GM12878 (cell line): ENCODE measurements around the gene CCSER1. TPM values are rescaled to one million over a fixed set of nuclear protein-coding genes. Genes with fewer than 3 reads are reported as not detected.

Experiments
- ATAC-seq: fragments of 200-7000 bp; cut with Tn5 transposase; 3 replicates; pipeline ENCODE4 v1.9.1; 2020; ENCODE audit warnings: mild to moderate bottlenecking, moderate library complexity
- BruUV-seq: library from RNA; stranded (reverse); fragments of 400-500 nt; replicated peaks from 2 replicates; lab custom pipeline; 2021; lab: Mats Ljungman, UMichigan
- CTCF ChIA-PET: fragments of 300-600 bp; sonication (Branson Sonifier 250); formaldehyde crosslinking; extraction: SDS; loops from one replicate; lab custom pipeline; 2021; ENCODE audit warnings: inconsistent platforms; lab: Yijun Ruan, JAX
- POLR2A ChIA-PET: fragments of 350-600 bp; formaldehyde crosslinking; extraction: SDS; loops from one replicate; lab custom pipeline; 2021; ENCODE audit warnings: inconsistent platforms; lab: Charles Lee
- RAD21 ChIA-PET: fragments of 300-600 bp; sonication (Branson Sonifier 250); formaldehyde crosslinking; loops from one replicate; lab custom pipeline; 2023; ENCODE audit warnings: antibody characterized with exemption; ENCODE audit not compliant: unreplicated experiment; lab: Charles Lee
- SMC1A ChIA-PET: fragments of 300-600 bp; sonication (Branson Sonifier 250); formaldehyde crosslinking; loops from one replicate; lab custom pipeline; 2023; ENCODE audit not compliant: unreplicated experiment, uncharacterized antibody; lab: Charles Lee
- DNase-seq: peaks from one replicate; pipeline ENCODE4 v3.0.0-alpha.2; 2011; ENCODE audit warnings: low read depth, low spot score
- FAIRE-seq: peaks from 3 replicates; lab custom pipeline; 2011; peaks lifted over from hg19 to GRCh38; lab: Jason Lieb, UNC
- H2AFZ ChIP-seq: 2 replicates; pipeline ENCODE4 v1.6.0; 2011; ENCODE audit warnings: low read depth, low read length, control low read depth; ENCODE audit not compliant: control insufficient read depth
- H3K27ac ChIP-seq: 2 replicates; pipeline ENCODE4 v1.5.1; 2011; ENCODE audit warnings: control low read depth; ENCODE audit not compliant: control insufficient read depth, insufficient read depth
- H3K27me3 ChIP-seq, 2 experiments: replicated peaks in 1 of 2; 2 replicates each; pipeline versions ENCODE4 v1.6.0 to v1.6.1; 2011; ENCODE audit warnings: low read length in 1 of 2; ENCODE audit not compliant: control insufficient read depth in 2 of 2, insufficient read depth in 2 of 2
- H3K36me3 ChIP-seq, 2 experiments: 2 replicates each; pipeline ENCODE4 v1.5.1; 2011; ENCODE audit warnings: low read length in 1 of 2; ENCODE audit not compliant: control insufficient read depth in 2 of 2, insufficient read depth in 2 of 2
- H3K4me1 ChIP-seq: 2 replicates; pipeline ENCODE4 v1.6.1; 2011; ENCODE audit warnings: mild to moderate bottlenecking, low read length, moderate library complexity, mixed read lengths; ENCODE audit not compliant: control insufficient read depth, insufficient read depth
- H3K4me2 ChIP-seq: 2 replicates; pipeline ENCODE4 v1.6.0; 2011; ENCODE audit warnings: control low read depth; ENCODE audit not compliant: control insufficient read depth, insufficient read depth
- H3K4me3 ChIP-seq: fragments of 200-600 bp; sonication (generic); 2 replicates; pipeline ENCODE4 v1.5.1; 2016
- H3K79me2 ChIP-seq: 2 replicates; pipeline ENCODE4 v1.6.0; 2011; ENCODE audit warnings: low read length; ENCODE audit not compliant: control insufficient read depth, insufficient read depth
- H3K9ac ChIP-seq: 2 replicates; pipeline ENCODE4 v1.8.0; 2011; ENCODE audit warnings: low read length, control low read depth, mixed read lengths; ENCODE audit not compliant: control insufficient read depth, insufficient read depth
- H3K9me3 ChIP-seq: replicated peaks from 3 replicates; pipeline ENCODE4 v1.5.1; 2011; ENCODE audit warnings: mild to moderate bottlenecking, low read length; ENCODE audit not compliant: control insufficient read depth, insufficient read depth
- H4K20me1 ChIP-seq: 2 replicates; pipeline ENCODE4 v1.6.0; 2011; ENCODE audit not compliant: control insufficient read depth, insufficient read depth
- FOXK2 ChIP-seq: fragments of 450-650 bp; IDR thresholded peaks from 2 replicates; pipeline ENCODE4 v1.6.1; 2017; ENCODE audit warnings: mild to moderate bottlenecking, moderate library complexity
- IKZF2 ChIP-seq, 2 experiments: fragments of 450-650 bp; IDR thresholded peaks; 2 replicates each; pipeline ENCODE4 v1.6.1; 2017; ENCODE audit warnings: mild to moderate bottlenecking in 2 of 2, moderate library complexity in 2 of 2
- JUNB ChIP-seq: IDR thresholded peaks from 2 replicates; pipeline ENCODE4 v1.6.1; 2016; ENCODE audit warnings: antibody characterized with exemption, mild to moderate bottlenecking
- LARP7 ChIP-seq: fragments of 450-650 bp; IDR thresholded peaks from 2 replicates; pipeline ENCODE4 v1.6.1; 2017; ENCODE audit warnings: mild to moderate bottlenecking
- MEF2A ChIP-seq: IDR thresholded peaks from 2 replicates; pipeline ENCODE4 v1.6.1; 2011; ENCODE audit warnings: low read depth, mild to moderate bottlenecking, low read length, moderate library complexity; ENCODE audit not compliant: insufficient read depth
- PAX8 ChIP-seq: fragments of 450-650 bp; IDR thresholded peaks from 2 replicates; pipeline ENCODE4 v1.6.1; 2017; ENCODE audit warnings: mild to moderate bottlenecking, moderate library complexity
- PML ChIP-seq: IDR thresholded peaks from 2 replicates; pipeline ENCODE4 v1.6.1; 2012; ENCODE audit warnings: low read length, inconsistent platforms
- SMC3 ChIP-seq: IDR thresholded peaks from 2 replicates; pipeline ENCODE4 v1.6.1; 2011; ENCODE audit warnings: low read length, improper control_type of control experiment, borderline replicate concordance
- WGBS: methylation state at CpG from one replicate; pipeline ENCODE4 v1.1.6; 2016; ENCODE audit warnings: low lambda C conversion rate; ENCODE audit not compliant: insufficient replicate concordance, insufficient coverage; ENCODE audit errors: missing lambda C conversion rate; 5-methylcytosine and 5-hydroxymethylcytosine counted together
- in situ Hi-C: fragments of 300-500 bp; cut with MboI; formaldehyde crosslinking; loops from 9 replicates; pipeline ENCODE4 v1.14.3; 2018; ENCODE audit warnings: mixed read lengths
- intact Hi-C: fragments of 100-400 bp; cut with micrococcal nuclease; formaldehyde crosslinking; loops from one replicate; pipeline ENCODE4 v1.14.2; 2022; ENCODE audit not compliant: unreplicated experiment
- polyA plus RNA-seq, 11 experiments: library from polyadenylated mRNA; depleted of rRNA in 4 of 11; unstranded in 6 of 11; stranded (reverse) in 5 of 11; fragments of >200 nt; fragmentation: Nextera tagmentation in 4 of 11; fragmentation: Illumina TruSeq in 1 of 11; extraction: Ambion mirVana in 4 of 11; extraction: Trizol in 1 of 11; gene quantifications; 1 replicate in 1 of 11; 2 replicates in 10 of 11; pipeline versions ENCODE4 v1.2.1 to v1.2.3, GENCODE V29; 2011 to 2016; ENCODE audit warnings: inconsistent platforms in 2 of 11, missing spikeins in 2 of 11, low read depth in 1 of 11
- total RNA-seq, 4 experiments: library from RNA; depleted of rRNA in 3 of 4; stranded (reverse); fragments of >200 nt in 3 of 4; fragmentation: Illumina TruSeq in 1 of 4; extraction: Trizol in 1 of 4; gene quantifications; 2 replicates each; pipeline versions ENCODE4 v1.2.1 to v1.2.3, GENCODE V29; 2013 to 2021
- TF ChIP-seq, protein P1 (sequence below): IDR thresholded peaks from 2 replicates; pipeline ENCODE4 v1.6.1; 2011; ENCODE audit warnings: mild to moderate bottlenecking, low read depth, low read length, moderate library complexity; ENCODE audit not compliant: insufficient replicate concordance
- TF ChIP-seq, protein P2 (sequence below): IDR thresholded peaks from 2 replicates; pipeline ENCODE4 v1.6.1; 2012; ENCODE audit warnings: low read depth, low read length, improper control_type of control experiment

Gene CCSER1
- total and polyA plus RNA-seq, 10 of the 15 experiments (the other 5 are each of a cell fraction or from before 2014, with no cell fraction given), result 0.22 to 2.7 (median 1.0) TPM

DNA sequence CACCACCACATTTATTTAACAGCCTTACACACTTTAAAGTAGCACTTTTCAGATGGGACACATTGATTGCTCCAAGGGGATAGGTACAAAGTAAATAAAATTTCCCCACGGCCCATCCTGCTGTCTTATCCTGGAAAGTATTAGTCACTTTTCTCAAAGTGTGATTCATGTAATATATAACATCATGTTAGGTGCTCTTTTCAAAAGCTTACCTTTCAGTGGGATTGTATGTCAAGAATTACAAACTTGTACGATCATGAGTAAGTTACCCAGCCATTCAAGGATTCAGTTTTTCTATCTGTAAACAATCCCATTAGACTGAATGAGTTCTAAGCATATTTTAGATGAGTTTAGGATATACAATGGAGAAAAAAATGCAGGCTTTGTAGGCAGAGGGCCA is 1300.0 kb downstream of the CCSER1 start:
- ChIA-PET SMC1A (interaction anchor here (0.6 kb wide), 1 partner anchor 225 kb away, joined by 3 read pairs; no protein-coding TSS in a partner anchor), CTCF (interaction anchor here (1.0 kb wide), 1 partner anchor 17 kb away, joined by 4 read pairs; no protein-coding TSS in a partner anchor), RAD21 (no interaction called here), POLR2A (no interaction called here)
- Histone ChIP-seq H3K36me3 (no peaks in the 10 kb centered on the region), H3K9ac (no peak overlapping the region), H4K20me1 (no peaks in the 10 kb centered on the region), H3K27me3 (no peaks in the 10 kb centered on the region), H3K4me3 (no peak overlapping the region), H3K9me3 (no peaks in the 10 kb centered on the region), H2AFZ (no peak overlapping the region), H3K4me2 (no peak overlapping the region), H3K79me2 (no peaks in the 10 kb centered on the region), H3K4me1 (no peaks in the 10 kb centered on the region), H3K27ac (no peak overlapping the region)
- no TSS peak for BruUV-seq
- 15% methylated on average over 2 of the region's 2 CpGs for WGBS
- in situ Hi-C loops, result no loop called here
- intact Hi-C loops, result no loop called here
- no peak for ATAC-seq
- DNase-seq, result no peak
- FAIRE-seq, result no peak
- no peak for TF ChIP-seq PML
- TF ChIP-seq MEF2A, result no peak
- no peak for TF ChIP-seq SMC3
- TF ChIP-seq, protein P1, sequence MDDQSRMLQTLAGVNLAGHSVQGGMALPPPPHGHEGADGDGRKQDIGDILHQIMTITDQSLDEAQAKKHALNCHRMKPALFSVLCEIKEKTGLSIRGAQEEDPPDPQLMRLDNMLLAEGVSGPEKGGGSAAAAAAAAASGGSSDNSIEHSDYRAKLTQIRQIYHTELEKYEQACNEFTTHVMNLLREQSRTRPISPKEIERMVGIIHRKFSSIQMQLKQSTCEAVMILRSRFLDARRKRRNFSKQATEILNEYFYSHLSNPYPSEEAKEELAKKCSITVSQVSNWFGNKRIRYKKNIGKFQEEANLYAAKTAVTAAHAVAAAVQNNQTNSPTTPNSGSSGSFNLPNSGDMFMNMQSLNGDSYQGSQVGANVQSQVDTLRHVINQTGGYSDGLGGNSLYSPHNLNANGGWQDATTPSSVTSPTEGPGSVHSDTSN, result no peak
- TF ChIP-seq, protein P2, sequence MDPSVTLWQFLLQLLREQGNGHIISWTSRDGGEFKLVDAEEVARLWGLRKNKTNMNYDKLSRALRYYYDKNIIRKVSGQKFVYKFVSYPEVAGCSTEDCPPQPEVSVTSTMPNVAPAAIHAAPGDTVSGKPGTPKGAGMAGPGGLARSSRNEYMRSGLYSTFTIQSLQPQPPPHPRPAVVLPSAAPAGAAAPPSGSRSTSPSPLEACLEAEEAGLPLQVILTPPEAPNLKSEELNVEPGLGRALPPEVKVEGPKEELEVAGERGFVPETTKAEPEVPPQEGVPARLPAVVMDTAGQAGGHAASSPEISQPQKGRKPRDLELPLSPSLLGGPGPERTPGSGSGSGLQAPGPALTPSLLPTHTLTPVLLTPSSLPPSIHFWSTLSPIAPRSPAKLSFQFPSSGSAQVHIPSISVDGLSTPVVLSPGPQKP, result no peak
- TF ChIP-seq FOXK2, result no peak
- TF ChIP-seq LARP7, result no peak
- no peak for TF ChIP-seq PAX8
- TF ChIP-seq JUNB, result no peak
- TF ChIP-seq IKZF2 (IDR thresholded peaks at IDR 0.05), result no peak
